GM19351 (cell line): Measurements from ENCODE around the gene C16orf92.
"Not testable (repeated sequence)": the region's sequence is repeated elsewhere in the genome, so short reads cannot be mapped to it uniquely, and the experiment has no call there.

ENCODE experiments used
- ATAC-seq: cut with Tn5 transposase; IDR thresholded peaks from one replicate; pipeline ENCODE4 v1.9.1; 2021; ENCODE audit warnings: mild to moderate bottlenecking, moderate library complexity; ENCODE audit not compliant: unreplicated experiment

The C16orf92 gene

DNA sequence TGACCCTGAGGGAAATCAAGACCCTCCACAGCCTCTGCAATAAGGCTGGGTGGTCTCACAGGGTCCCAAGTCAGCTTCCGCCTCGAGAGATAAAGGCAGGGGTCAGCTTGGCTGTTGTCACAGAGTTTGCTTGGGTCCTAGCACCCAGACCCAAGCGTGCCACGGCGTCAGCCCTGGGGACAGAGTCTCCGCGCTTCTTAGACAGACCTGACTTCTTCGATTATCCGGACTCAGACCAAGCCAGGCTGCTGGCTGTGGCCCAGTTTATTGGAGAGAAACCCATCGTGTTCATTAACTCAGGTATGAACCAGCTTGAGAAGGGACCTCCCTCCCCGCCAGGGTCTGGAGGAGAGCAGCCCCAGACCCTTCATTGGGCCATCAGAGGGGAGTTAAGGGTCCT, 588 bp downstream of the C16orf92 start:
- ATAC-seq, result no peak

DNA sequence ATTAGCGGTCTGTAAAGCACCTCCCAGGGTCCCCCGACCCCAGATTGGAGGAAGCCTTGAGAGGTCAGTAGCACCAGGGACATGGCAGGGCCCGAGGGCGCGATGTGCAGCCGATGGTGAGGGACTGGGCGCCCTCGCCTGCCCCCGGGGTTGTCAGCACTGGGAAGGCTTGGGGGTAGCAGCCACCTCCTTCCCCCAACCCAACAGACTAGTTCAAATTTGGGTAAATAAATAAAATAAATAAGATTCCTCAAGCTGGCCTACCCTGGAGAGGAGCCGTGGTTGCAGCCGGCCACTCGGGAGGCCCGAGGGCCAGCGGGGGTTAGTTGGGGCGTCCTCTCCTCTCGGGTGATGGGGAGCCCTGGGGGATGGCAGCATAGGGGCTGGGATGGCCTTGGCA, 1.5 kb downstream of the C16orf92 start:
- no peak for ATAC-seq

DNA sequence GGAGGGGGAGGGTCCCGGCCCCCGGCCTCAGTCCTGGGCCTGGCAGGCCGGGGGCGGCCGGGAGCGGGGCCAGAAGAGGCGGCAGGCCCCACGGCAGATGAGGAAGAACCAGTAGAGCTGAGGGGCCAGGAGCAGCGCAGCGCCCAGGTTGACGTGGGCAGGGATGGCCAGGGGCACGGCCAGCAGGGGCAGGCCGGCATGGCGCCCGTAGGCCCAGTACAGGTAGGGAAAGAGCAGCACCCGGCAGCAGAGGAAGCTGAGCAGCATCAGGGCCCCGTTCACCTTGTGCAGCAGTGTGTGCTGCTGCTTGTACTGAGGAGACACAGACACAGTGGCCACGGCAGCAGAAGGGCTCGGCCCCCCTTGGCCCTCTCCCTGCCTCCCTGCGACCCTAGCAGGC, 2.2 kb downstream of the C16orf92 start:
- ATAC-seq, result no peak

- no peak for ATAC-seq
Observed at GRCh38 chr16:30025574-30025973, 2.6 kb downstream of the C16orf92 start.

GRCh38 chr16:30026449-30026848, 3.5 kb downstream of the C16orf92 start:
- ATAC-seq, result no peak

- ATAC-seq, result no peak
Observed at GRCh38 chr16:30027588-30028437, 4.8 kb downstream of the C16orf92 start.

GRCh38 chr16:30028438-30029076, 5.6 kb downstream of the C16orf92 start:
- no peak for ATAC-seq

DNA sequence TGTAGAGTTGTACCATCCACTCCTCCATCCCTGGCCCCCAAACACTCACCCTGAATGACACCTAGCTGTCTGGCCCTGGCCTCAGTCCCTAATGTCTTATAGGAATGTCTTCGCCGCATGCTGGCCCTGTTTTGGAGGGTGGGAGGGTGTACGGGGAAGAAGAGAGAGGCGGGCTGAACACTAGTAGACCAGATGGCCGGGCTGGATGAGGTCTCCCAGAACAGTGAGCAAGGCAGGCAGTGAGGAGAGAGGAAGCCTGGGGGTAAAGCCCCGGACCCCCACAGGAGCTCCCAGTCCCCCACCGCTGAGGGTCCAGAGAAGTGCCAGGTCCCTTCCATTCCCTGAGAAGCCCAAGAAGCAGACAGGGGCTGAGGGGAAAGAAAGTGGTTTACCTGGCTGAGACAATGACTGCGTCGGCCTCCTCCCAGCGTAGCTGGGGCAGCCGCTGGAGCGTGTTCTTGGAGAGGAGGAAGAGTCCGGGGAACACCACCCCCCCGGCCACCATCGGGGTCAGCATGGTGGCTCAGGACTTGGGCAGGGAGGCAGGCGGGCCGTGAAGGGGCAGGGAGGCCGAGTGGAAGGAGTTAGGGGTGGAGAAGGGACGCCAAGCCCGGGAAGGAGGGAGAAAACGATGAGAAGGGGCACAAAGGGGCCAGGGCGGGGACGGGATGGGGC, 7.2 kb downstream of the C16orf92 start:
- ATAC-seq, result no peak

DNA sequence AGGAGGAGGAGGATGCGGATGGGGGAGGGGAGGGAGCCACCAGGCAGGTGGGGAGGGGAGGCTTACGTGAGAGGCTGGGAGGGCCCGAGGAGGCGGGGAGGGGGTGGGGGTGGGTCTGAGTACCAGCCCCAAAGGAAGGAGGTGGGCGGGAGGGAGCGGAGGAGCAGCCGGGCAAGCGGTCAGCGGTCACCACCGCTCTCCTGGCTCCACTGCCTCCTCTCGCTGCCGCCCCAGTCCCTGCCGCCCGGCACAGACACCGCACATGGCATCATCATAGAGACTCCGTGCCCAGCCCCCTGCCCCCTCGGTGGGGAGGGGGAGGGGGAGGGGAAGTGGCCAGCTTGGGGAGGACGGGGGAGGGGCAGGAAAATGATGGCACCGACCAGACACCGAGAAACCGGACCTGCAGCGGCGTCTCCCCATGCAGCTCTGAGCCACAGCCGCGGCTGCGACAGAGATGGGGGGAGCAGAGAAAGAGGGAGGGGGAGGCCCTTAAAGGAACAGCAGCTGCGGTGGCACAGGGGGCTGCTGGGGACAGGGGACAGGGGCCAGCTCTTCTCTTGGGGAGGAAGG, 7.9 kb downstream of the C16orf92 start, which contains the start of gene TLCD3B:
Gene TLCD3B, minus strand, starts transcription at position 431 of the 573 bp plus-strand sequence. CDS start 744 bp downstream, outside the sequence.
- ATAC-seq, result no peak

DNA sequence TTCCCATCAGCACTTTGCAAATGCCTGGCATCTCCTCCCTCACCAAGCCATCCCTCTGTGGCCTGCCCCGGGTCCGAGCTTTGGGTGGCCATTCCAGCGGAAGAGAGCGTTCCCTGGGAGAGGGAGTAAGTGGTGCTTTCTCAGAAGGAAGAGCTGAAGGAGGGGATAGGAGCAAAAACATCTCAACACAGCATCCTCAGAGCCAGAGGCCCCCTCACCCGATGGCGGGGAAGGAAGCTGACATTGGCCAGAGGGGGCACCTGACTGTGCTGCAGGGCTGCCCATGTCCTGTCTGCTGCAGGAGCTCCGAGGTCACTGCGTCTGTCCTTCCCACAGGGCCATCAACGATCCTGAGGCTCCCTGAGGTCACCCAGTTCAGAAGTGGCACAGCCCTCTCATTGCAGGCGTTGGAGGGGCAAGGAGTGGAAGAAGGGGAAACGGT, 8.5 kb downstream of the C16orf92 start:
- no peak for ATAC-seq

DNA sequence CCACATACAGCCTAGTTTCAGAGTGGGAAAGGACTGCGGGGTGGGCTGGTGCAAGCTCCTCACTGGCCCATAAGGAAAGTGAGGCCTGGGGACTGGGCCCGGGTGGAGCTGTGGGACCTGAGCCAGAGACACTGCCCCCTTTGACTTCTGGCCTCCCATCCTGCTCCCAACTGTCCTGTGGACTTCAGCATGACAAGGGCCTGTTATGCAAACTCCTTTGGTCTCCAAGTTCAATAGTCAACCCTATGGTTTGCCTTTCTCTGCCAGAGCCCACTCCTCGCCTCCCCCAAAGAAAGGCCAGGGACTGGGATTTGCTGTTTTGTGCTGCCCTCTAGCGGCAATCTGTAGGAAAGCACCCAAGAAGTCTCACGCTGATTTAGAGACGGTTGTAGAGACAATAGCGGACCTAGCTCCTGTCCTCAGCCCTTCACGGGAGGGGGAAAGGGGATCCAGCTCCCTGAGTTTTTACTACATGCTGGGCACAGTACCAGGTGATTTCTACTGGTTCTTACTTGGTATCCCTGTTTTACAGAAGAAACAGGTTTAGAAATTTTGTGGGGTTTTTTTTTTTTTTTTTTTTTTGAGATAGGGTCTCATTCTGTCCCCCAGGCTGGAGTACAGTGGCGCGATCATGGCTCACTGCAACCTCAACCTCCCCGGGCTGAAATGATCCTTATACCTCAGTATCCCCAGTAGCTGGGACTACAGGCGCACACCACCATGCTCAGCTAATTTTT, 9.3 kb downstream of the C16orf92 start:
- no peak for ATAC-seq

DNA sequence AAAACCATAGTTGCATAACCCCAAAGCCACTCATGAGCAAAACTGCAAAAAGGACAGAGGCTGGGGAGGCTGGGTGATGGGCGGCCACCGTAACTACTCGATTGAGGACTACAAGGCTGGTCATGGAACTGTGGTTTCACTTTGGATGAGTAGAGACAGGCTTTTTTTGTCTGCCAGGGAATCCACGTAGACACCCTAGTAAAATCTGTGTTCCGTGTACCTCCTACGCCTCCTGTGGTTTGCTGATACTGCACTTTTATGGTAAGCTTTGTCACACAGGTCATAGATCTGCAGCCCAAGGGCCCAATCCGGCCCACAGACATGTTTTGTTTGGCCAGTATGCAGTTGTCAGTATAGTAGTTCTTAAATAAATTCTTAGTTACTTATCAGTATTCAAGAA, 10.3 kb downstream of the C16orf92 start:
- no peak for ATAC-seq

DNA sequence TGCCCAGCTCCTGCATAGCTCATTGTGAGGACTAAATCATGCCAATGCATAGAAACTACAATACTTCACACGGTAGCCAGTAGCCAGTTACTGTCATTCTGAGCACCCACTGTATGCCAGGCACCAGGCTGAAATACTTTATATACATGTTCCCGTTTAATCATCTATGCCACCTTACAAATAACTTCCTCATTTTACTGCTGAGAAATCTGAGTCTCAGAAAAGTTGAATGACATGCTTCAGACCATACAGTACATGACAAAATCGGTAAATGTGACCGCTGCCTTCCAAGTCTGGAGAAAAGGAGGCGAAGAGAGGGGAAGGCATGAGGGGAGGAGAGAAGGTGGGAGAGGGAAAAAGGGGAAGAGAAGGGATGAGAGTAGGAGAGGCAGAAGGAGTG, 17.2 kb downstream of the C16orf92 start:
- ATAC-seq, result no peak

- ATAC-seq, result not testable (repeated sequence)
Observed at GRCh38 chr16:30040690-30041089, 17.7 kb downstream of the C16orf92 start.

DNA sequence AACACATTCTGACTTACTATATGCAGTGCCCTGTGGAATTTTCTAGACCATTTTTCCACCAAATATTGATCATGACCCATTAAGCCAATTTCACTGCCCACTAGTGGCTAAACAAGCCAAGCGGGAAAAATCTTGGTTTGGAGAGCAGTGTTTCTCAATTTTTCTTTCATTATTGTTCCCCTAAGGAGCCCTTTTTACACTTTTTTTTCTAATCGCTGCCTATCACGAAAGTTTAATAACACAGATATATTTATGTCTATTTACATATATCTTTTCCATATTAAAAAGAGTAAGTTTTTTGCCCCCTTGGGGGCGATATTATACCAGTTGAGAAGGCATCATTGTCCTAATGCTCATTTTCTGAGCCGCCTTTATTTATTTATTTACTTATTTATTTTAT, 18.8 kb downstream of the C16orf92 start:
- ATAC-seq, result no peak

DNA sequence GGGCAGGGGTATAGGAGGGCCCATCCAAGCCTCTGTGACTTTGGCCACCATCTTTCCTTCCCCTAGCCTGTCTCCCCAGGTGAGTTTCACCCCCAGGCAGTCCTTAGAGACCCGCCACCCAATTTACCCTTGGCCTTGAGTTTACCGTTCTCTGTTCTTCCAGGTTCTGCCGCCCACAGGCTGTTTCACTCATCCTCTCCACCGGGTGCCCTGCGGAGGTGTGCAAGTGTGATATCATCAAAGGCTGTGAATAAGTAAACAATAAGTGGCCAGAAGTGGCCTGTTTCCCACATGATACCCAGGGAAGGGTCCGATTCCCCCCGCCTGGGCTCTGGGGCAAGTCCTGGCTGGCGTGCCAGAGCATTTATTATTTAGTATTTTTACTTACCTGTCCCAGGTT, 23.2 kb downstream of the C16orf92 start:
- ATAC-seq, result no peak

GRCh38 chr16:30046588-30046987, 23.6 kb downstream of the C16orf92 start:
- no peak for ATAC-seq

DNA sequence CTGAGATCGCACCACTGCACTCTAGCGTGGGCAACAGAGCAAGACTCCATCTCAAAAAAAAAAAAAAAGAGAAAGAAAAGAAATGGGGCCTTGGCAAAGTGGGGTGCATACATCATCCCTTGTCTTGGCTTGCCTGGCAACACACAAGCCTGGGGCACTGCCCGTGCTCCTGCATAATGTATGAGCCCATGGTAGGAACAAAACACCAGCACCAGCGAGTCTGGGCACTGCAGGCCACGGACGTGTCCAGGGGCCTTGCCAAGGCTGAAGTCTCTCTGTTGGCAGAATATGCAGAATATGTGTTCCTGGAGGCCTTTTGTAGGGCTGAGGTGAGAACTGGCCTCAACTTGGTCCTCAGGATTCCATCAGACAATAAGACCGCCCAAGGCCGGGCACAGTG, 26.9 kb downstream of the C16orf92 start:
- ATAC-seq, result no peak

GRCh38 chr16:30051518-30051917, 28.5 kb downstream of the C16orf92 start:
- ATAC-seq, result no peak

GRCh38 chr16:30052671-30053372, 29.8 kb downstream of the C16orf92 start:
- ATAC-seq, result peak; percentile 60
